ENCODE measurements around the gene PLA2G7. TPM values are rescaled to one million over a fixed set of nuclear protein-coding genes. Genes with fewer than 3 reads are reported as not detected.

PLA2G7 gene
- total RNA-seq, 1 donor from 2014 or later, result 0.48 TPM

DNA sequence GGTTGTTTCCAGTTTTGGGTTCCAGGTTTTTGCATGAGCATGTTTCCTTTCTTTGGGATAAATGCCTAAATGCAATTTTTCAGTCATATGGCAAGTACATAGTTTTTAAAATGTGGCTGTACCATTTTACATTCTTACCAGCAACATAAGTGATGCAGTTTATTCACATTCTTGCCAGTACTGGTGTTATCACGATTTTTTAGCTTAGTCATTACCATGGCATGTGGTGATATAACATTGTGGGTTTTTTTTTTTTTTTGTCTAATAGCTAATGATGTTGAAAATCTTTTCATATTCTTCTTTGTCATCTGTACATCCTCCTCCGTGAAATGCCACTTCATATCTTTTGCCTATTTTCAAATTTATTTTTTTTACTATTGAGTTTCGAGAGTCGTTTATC is 50.4 kb downstream of the PLA2G7 start:
- H3K27ac ChIP-seq (ENCODE audit: low read depth, low read length), result peak overlapping the region; percentile 18
- H3K36me3 ChIP-seq (ENCODE audit: insufficient read depth, low read length), result no peaks in the 10 kb centered on the region
- no peak overlapping the region for H3K4me3 ChIP-seq (ENCODE audit: insufficient read depth, low read depth, low read length)
- no peaks in the 10 kb centered on the region for H3K27me3 Mint-ChIP-seq (ENCODE audit: low read depth, unreplicated experiment)
- no peak overlapping the region for H2AFZ ChIP-seq (ENCODE audit: low read depth, low read length)
- no peaks in the 10 kb centered on the region for H3K9me3 ChIP-seq (ENCODE audit: insufficient read depth, low read depth, low read length)
- H3K9ac ChIP-seq (ENCODE audit: low read length), result no peak overlapping the region
- no peak overlapping the region for H3K27ac Mint-ChIP-seq (ENCODE audit: unreplicated experiment)
- H4K20me1 ChIP-seq (ENCODE audit: insufficient read depth, low read length), result no peaks in the 10 kb centered on the region
- no peak for TF ChIP-seq EZH2 (IDR thresholded peaks at IDR 0.05; ENCODE audit: insufficient read depth, low read length)
- TF ChIP-seq, protein P1, sequence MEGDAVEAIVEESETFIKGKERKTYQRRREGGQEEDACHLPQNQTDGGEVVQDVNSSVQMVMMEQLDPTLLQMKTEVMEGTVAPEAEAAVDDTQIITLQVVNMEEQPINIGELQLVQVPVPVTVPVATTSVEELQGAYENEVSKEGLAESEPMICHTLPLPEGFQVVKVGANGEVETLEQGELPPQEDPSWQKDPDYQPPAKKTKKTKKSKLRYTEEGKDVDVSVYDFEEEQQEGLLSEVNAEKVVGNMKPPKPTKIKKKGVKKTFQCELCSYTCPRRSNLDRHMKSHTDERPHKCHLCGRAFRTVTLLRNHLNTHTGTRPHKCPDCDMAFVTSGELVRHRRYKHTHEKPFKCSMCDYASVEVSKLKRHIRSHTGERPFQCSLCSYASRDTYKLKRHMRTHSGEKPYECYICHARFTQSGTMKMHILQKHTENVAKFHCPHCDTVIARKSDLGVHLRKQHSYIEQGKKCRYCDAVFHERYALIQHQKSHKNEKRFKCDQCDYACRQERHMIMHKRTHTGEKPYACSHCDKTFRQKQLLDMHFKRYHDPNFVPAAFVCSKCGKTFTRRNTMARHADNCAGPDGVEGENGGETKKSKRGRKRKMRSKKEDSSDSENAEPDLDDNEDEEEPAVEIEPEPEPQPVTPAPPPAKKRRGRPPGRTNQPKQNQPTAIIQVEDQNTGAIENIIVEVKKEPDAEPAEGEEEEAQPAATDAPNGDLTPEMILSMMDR (IDR thresholded peaks at IDR 0.05; ENCODE audit: insufficient read depth, low read depth, low read length), result no peak
- DNase-seq (ENCODE audit: low read depth) (peak; percentile 83), FAIRE-seq (no peak)
- no peaks in the 10 kb centered on the region for H3K27me3 ChIP-seq (ENCODE audit: insufficient read depth, low read length)
- H3K4me1 Mint-ChIP-seq (ENCODE audit: low read depth, unreplicated experiment), result peaks cover 7% of the 10 kb centered on the region
- H3K79me2 ChIP-seq (ENCODE audit: insufficient read depth, low read length), result no peaks in the 10 kb centered on the region
- H3K36me3 Mint-ChIP-seq (ENCODE audit: low read depth, unreplicated experiment), result no peaks in the 10 kb centered on the region
- H3K4me2 ChIP-seq (ENCODE audit: low read length), result no peak overlapping the region
- H3K9me3 Mint-ChIP-seq (ENCODE audit: unreplicated experiment), result no peaks in the 10 kb centered on the region
- H3K4me1 ChIP-seq (ENCODE audit: insufficient read depth, low read length), result no peaks in the 10 kb centered on the region
- H3K4me3 Mint-ChIP-seq (ENCODE audit: unreplicated experiment), result no peak overlapping the region

DNA sequence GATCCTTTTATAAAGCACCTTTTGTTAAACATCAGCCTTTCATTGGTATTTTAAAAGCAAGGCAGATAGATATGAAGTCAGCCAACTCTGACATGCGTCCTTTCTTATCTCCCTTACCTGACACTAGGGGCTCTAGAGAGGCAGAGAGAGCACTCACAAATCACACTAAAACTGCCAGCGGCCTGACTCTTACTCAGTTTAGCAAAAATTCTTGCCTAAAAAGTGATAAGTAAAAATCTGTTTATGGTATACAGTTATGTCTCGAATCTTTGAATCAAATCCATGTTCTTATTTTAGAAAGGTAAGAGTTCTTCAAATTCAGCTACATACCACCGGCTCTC is 57.9 kb downstream of the PLA2G7 start:
- H3K9me3 Mint-ChIP-seq (ENCODE audit: unreplicated experiment), result no peaks in the 10 kb centered on the region
- H3K9ac ChIP-seq (ENCODE audit: low read length), result no peak overlapping the region
- no peak overlapping the region for H3K4me3 ChIP-seq (ENCODE audit: insufficient read depth, low read depth, low read length)
- H3K27me3 Mint-ChIP-seq (ENCODE audit: low read depth, unreplicated experiment), result no peaks in the 10 kb centered on the region
- H3K4me1 ChIP-seq (ENCODE audit: insufficient read depth, low read length), result no peaks in the 10 kb centered on the region
- no peaks in the 10 kb centered on the region for H3K36me3 ChIP-seq (ENCODE audit: insufficient read depth, low read length)
- H3K4me2 ChIP-seq (ENCODE audit: low read length), result no peak overlapping the region
- H4K20me1 ChIP-seq (ENCODE audit: insufficient read depth, low read length), result no peaks in the 10 kb centered on the region
- no peak overlapping the region for H2AFZ ChIP-seq (ENCODE audit: low read depth, low read length)
- no peaks in the 10 kb centered on the region for H3K79me2 ChIP-seq (ENCODE audit: insufficient read depth, low read length)
- H3K27ac ChIP-seq (ENCODE audit: low read depth, low read length), result no peak overlapping the region
- TF ChIP-seq EZH2 (IDR thresholded peaks at IDR 0.05; ENCODE audit: insufficient read depth, low read length), result no peak
- TF ChIP-seq, protein P1 (IDR thresholded peaks at IDR 0.05; ENCODE audit: insufficient read depth, low read depth, low read length), result peak; percentile 39
- FAIRE-seq, result no peak
- no peaks in the 10 kb centered on the region for H3K4me1 Mint-ChIP-seq (ENCODE audit: low read depth, unreplicated experiment)
- no peak overlapping the region for H3K27ac Mint-ChIP-seq (ENCODE audit: unreplicated experiment)
- H3K27me3 ChIP-seq (ENCODE audit: insufficient read depth, low read length), result no peaks in the 10 kb centered on the region
- no peaks in the 10 kb centered on the region for H3K36me3 Mint-ChIP-seq (ENCODE audit: low read depth, unreplicated experiment)
- H3K4me3 Mint-ChIP-seq (ENCODE audit: unreplicated experiment), result no peak overlapping the region
- no peaks in the 10 kb centered on the region for H3K9me3 ChIP-seq (ENCODE audit: insufficient read depth, low read depth, low read length)
- DNase-seq (ENCODE audit: low read depth), result no peak

DNA sequence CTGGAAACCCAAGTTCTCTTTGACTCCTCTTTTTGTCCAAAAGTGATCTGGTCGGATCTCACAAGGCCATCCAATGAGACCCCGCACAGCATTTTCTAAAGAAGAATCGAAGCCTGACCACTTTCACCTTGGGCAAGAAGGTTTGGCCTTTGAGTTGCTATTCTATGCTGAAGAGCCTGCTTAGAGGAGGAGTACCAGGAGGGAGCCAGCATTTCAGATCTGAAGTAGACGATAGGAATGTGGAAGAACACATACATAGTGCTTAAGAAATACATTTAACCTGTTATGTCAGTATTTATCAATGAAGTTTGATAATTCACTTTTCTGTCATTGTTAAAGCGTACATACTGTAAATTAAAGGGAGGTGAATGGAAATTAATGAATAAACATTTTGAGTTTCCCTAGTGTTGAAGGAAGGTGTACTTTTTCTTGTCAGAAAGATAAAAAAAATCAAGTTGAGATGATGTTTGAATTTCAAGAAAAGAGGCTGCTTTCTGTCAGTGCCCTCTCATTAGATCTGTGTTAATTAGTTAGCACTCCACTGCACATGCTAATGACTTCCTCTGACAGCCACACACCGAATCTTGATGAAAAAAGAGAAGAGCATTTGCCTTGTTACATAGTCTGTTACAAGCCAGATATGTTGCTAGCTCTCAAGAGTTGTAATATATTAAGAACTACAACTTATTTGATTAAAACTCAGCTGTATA is 58.4 kb downstream of the PLA2G7 start:
- no peaks in the 10 kb centered on the region for H3K79me2 ChIP-seq (ENCODE audit: insufficient read depth, low read length)
- no peak overlapping the region for H3K27ac Mint-ChIP-seq (ENCODE audit: unreplicated experiment)
- no peak overlapping the region for H3K4me3 Mint-ChIP-seq (ENCODE audit: unreplicated experiment)
- H3K27me3 Mint-ChIP-seq (ENCODE audit: low read depth, unreplicated experiment), result no peaks in the 10 kb centered on the region
- H3K36me3 Mint-ChIP-seq (ENCODE audit: low read depth, unreplicated experiment), result no peaks in the 10 kb centered on the region
- H3K27ac ChIP-seq (ENCODE audit: low read depth, low read length), result no peak overlapping the region
- no peak for TF ChIP-seq EZH2 (IDR thresholded peaks at IDR 0.05; ENCODE audit: insufficient read depth, low read length)
- TF ChIP-seq, protein P1 (IDR thresholded peaks at IDR 0.05; ENCODE audit: insufficient read depth, low read depth, low read length), result no peak
- no peaks in the 10 kb centered on the region for H3K4me1 ChIP-seq (ENCODE audit: insufficient read depth, low read length)
- H2AFZ ChIP-seq (ENCODE audit: low read depth, low read length), result no peak overlapping the region
- no peaks in the 10 kb centered on the region for H4K20me1 ChIP-seq (ENCODE audit: insufficient read depth, low read length)
- H3K36me3 ChIP-seq (ENCODE audit: insufficient read depth, low read length), result no peaks in the 10 kb centered on the region
- H3K9me3 Mint-ChIP-seq (ENCODE audit: unreplicated experiment), result no peaks in the 10 kb centered on the region
- DNase-seq (ENCODE audit: low read depth) (no peak), FAIRE-seq (no peak)
- no peak overlapping the region for H3K9ac ChIP-seq (ENCODE audit: low read length)
- H3K9me3 ChIP-seq (ENCODE audit: insufficient read depth, low read depth, low read length), result no peaks in the 10 kb centered on the region
- no peaks in the 10 kb centered on the region for H3K27me3 ChIP-seq (ENCODE audit: insufficient read depth, low read length)
- no peaks in the 10 kb centered on the region for H3K4me1 Mint-ChIP-seq (ENCODE audit: low read depth, unreplicated experiment)
- no peak overlapping the region for H3K4me2 ChIP-seq (ENCODE audit: low read length)
- H3K4me3 ChIP-seq (ENCODE audit: insufficient read depth, low read depth, low read length), result no peak overlapping the region

Measured in astrocyte (in vitro differentiated cells and primary cell).